Fibroblast of pulmonary artery (primary cell): ENCODE results near the gene CLTRN.
A peak's percentile ranks its signal among the peaks of the same experiment; 100 is the strongest.

Source experiments
- DNase-seq: peaks from one replicate; pipeline ENCODE4 v3.0.0-alpha.2; 2010; ENCODE audit warnings: low read depth
- H3K4me3 ChIP-seq: replicated peaks from 2 replicates; pipeline ENCODE4 v1.5.1; 2011; ENCODE audit warnings: low read depth, mild to moderate bottlenecking, control low read depth, low read length, moderate library complexity
- TF ChIP-seq, protein P1 (sequence below): IDR thresholded peaks from 2 replicates; pipeline ENCODE4 v1.5.1; 2011; ENCODE audit warnings: mild to moderate bottlenecking, control low read depth, low read length, inconsistent platforms; ENCODE audit errors: missing control alignments

The CLTRN gene

DNA sequence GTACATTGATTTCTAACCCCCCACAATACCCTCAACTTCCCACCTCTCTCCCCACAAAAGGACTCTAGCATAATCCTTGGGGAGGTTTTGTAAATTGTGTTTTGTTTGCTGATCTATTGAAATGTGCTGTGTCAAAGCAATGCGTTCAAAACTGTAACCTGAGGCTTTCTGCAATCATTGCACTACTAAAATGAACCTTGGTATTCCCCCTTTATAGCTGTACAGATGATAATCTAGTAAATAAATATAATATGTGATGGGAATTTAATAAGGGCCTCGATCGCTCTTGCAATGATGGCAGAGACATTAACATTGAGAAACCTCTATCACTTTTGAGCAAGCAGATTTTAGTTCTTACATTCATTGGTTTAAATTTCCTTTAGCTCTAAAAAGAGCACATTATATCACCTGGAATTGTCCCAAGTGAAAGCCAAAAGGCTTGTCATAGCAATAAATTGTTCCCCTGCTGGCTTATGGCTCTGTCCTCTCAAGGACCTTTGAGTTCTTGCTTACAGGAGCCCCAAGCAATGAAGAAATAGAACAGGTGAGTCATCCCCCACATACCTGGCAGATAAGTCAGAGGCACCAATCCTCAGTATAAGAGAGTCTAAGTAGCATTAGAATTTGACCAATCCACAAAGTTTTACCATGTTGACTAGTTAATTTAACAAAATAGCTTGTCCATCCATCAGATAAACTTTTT is 45.4 kb downstream of the CLTRN start:
- TF ChIP-seq, protein P1, sequence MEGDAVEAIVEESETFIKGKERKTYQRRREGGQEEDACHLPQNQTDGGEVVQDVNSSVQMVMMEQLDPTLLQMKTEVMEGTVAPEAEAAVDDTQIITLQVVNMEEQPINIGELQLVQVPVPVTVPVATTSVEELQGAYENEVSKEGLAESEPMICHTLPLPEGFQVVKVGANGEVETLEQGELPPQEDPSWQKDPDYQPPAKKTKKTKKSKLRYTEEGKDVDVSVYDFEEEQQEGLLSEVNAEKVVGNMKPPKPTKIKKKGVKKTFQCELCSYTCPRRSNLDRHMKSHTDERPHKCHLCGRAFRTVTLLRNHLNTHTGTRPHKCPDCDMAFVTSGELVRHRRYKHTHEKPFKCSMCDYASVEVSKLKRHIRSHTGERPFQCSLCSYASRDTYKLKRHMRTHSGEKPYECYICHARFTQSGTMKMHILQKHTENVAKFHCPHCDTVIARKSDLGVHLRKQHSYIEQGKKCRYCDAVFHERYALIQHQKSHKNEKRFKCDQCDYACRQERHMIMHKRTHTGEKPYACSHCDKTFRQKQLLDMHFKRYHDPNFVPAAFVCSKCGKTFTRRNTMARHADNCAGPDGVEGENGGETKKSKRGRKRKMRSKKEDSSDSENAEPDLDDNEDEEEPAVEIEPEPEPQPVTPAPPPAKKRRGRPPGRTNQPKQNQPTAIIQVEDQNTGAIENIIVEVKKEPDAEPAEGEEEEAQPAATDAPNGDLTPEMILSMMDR: no peak
- no peak for DNase-seq

DNA sequence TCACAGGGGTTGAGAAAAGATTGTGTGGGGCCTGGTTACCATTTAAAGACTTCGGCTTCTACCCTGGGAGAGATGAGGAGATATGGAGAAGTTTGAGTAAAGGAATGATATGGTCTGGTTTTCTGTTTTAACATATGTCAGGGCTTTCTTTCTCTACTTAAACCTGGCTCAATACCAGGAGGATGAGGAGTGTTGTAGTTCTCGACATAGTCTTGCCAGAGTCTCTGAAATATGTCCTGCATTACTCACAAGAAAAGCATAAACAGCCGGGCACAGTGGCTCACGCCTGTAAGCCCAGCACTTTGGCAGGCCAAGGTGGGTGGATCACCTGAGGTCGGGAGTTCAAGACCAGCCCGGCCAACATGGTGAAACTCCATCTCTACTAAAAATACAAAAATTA is 47.5 kb downstream of the CLTRN start:
- TF ChIP-seq, protein P1: no peak
- DNase-seq: no peak
- no peak overlapping the region for H3K4me3 ChIP-seq

More for the DNA sequence above, 45.4 kb downstream of the CLTRN start:
- no peak overlapping the region for H3K4me3 ChIP-seq

DNA sequence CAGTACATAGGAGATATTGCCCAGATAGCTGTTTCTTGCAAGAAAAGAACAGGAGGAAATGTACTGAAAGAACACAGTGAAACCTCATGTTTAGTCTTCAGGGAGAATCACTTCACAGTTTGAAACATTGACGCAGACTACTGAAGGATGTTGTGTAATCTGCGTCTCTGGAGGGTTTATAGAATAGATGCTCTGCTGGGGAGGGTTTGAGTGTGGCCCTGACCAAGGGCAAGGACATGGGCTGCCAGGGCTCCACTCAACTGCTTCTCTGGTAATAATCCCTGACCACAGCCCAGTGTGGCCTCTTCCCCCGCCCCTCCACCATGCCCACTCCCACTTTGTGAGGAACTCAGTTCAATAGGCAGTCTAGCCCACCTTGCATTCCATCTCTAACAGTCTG is 48.1 kb downstream of the CLTRN start:
- DNase-seq: peak; percentile 2
- no peak overlapping the region for H3K4me3 ChIP-seq
- TF ChIP-seq, protein P1: no peak

DNA sequence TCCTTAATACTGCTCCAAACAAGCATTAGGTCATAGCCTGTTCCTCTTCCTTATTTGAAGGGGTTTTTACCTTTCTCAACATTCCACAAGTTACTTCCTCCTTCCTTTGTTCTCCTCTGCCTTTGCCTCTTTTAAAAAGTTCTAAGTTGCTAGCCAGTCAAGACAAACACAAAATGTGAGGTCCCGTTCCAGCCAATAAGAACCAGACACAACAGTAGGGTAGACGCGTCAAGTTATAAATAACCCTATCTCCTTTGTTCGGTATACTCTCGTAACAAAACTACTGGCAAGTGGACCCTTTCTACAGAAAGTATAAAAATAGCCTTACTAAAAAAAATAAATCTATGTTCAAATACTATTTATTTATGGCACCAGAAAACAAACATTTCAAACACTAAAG is 57.5 kb downstream of the CLTRN start:
- TF ChIP-seq, protein P1: no peak
- no peak for DNase-seq
- no peak overlapping the region for H3K4me3 ChIP-seq

DNA sequence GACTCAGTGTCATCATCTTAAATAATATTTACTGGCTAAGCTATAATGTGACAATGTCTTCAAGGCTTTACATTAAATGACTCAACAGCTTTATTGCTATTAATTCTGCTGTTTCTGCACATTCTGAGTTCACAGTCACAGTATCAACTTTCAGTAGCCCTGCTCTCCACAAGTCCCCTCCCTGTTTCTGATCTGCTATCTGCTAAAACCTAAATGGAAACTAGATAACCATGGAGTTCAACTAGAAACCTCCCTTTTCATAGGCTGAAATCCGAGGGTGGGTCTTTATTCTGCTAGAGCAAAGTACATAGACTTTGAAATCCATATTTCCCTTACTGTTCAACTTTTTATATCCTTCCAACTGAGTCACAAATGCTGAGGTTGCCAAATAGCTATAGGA is 58.5 kb downstream of the CLTRN start:
- no peak for DNase-seq
- TF ChIP-seq, protein P1: no peak
- H3K4me3 ChIP-seq: no peak overlapping the region

DNA sequence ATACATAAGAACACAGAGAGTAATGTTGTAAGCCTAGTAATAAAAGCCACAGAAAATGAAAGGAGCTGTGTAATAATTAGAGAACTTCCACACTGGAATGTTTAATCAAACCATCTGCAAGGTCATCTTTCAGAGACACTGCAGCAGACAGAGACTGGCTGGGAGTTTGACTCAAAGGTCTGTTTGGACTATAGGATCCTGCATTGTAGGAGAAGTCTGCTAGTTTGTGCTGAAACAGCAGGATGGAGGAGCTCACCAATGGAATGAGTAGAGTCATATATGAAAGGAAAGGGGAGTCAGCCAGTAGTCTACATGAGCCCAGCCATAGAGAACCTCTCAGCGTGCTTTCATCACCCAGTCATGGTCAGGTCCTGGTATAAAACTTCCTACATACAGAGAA is 59.4 kb downstream of the CLTRN start:
- TF ChIP-seq, protein P1: no peak
- no peak for DNase-seq

DNA sequence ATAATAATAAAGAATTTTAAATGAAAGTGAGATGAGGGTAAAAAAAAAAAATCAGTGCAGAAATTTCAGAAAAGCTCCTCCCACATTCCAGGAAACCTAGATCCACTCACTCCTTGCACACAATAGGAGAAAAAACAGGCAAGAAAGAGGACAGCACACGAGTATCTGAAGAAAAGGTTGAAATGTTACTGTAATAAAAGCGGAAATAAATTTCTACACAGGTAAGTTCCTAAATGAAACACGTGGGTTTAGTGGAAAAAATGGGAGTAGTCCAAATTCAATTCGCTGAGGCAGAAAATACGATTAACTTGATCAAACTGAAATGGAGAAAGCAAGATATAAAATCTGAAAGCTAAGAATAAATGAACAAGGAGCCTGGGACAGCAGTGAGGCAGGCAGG is 61.8 kb downstream of the CLTRN start:
- TF ChIP-seq, protein P1: no peak
- DNase-seq: no peak
- no peak overlapping the region for H3K4me3 ChIP-seq

More for the DNA sequence above, 59.4 kb downstream of the CLTRN start:
- no peak overlapping the region for H3K4me3 ChIP-seq
